Thyroid gland (tissue), 4 donors: ENCODE data around the gene TOM1L2. TPM values are rescaled to one million over a fixed set of nuclear protein-coding genes. Genes with fewer than 3 reads are reported as not detected.
"Not testable (repeated sequence)": the region's sequence is repeated elsewhere in the genome, so short reads cannot be mapped to it uniquely, and the experiment has no call there.

Source experiments
- DNase-seq, 2 donors: peaks; one replicate each; pipeline ENCODE4 v3.0.0-alpha.2; 2019
- H3K27ac ChIP-seq, 3 donors: fragments of 200-600 bp; sonication (generic); 1 replicate in 2 of 3; 2 replicates in 1 of 3; pipeline ENCODE4 v1.5.1; 2016 to 2019; ENCODE audit warnings: mild to moderate bottlenecking in 1 of 3, moderate library complexity in 1 of 3
- H3K27me3 ChIP-seq: fragments of 200-600 bp; sonication (generic); one replicate; pipeline ENCODE4 v1.5.1; 2019
- H3K36me3 ChIP-seq, 2 donors: fragments of 200-600 bp; sonication (generic); one replicate each; pipeline ENCODE4 v1.5.1; 2016 to 2019
- H3K4me1 ChIP-seq, 2 donors: fragments of 200-600 bp; sonication (generic); one replicate each; pipeline ENCODE4 v1.5.1; 2017 to 2019
- H3K4me3 ChIP-seq, 3 donors: fragments of 200-600 bp; sonication (generic); replicated peaks in 1 of 3; 1 replicate in 2 of 3; 2 replicates in 1 of 3; pipeline ENCODE4 v1.5.1; 2016; ENCODE audit warnings: mild to moderate bottlenecking in 1 of 3
- H3K9me3 ChIP-seq: fragments of 200-600 bp; sonication (generic); one replicate; pipeline ENCODE4 v1.5.1; 2017
- POLR2A ChIP-seq, 2 donors: fragments of 450-650 bp; IDR thresholded peaks; one replicate each; pipeline ENCODE4 v1.6.1; 2017; ENCODE audit warnings: antibody characterized with exemption in 2 of 2, mild to moderate bottlenecking in 2 of 2, moderate library complexity in 1 of 2
- WGBS, 2 donors: methylation state at CpG; one replicate each; pipeline ENCODE4 v1.1.5; 2017; 5-methylcytosine and 5-hydroxymethylcytosine counted together
- intact Hi-C: fragments of 100-400 bp; cut with DNase I; formaldehyde crosslinking; loops from one replicate; pipeline ENCODE4 v1.15.1; 2023
- total RNA-seq, 4 donors: library from RNA; depleted of rRNA; stranded (reverse); fragments of >200 nt; gene quantifications; one replicate each; pipeline ENCODE4 v1.2.3, GENCODE V29; 2016
- TF ChIP-seq, protein P1 (sequence below), 6 experiments: fragments of 200-600 bp in 3 of 6; fragments of 450-650 bp in 3 of 6; sonication (generic) in 3 of 6; IDR thresholded peaks; one replicate each; pipeline ENCODE4 v1.5.1; 2016 to 2019; ENCODE audit warnings: antibody characterized with exemption in 6 of 6, mild to moderate bottlenecking in 2 of 6, inconsistent platforms in 1 of 6, moderate library complexity in 1 of 6

Gene TOM1L2
- total RNA-seq, 4 donors from 2014 or later: 138 to 881 (median 257) TPM

DNA sequence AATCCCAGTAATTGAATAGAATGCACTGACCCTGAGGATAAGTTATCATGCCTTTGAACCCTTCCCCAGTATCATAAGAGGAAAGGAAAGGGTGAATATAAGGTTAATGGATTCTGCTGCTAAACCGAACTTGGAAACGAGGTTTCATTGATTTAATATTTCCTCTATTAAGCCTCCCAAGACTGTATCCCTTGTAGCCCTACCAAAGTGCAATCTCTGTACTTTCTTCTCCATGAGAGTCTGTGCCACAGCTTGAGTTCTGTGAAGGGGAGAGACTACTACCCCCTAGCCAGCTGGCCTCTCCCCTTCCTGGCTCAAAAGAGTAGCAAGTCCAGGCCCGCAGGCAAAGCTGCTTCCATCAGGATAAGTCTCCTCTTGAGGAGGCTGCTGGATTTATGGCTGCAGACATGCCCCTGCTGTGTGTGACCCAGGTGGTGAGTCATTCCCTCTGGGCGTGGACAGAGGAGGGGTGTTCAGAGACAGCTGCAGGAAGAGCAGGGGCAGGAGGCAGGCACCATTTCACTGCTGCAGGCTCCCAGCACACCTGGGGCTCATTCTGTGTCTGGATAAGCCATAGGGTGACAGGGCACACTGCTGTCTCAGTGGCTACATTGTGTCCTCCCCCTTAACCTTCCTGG lies 58.4 kb downstream of the TOM1L2 start:
- peak overlapping the region; percentile 41 to 72 (median 42) for H3K27ac ChIP-seq
- TF ChIP-seq, protein P1, sequence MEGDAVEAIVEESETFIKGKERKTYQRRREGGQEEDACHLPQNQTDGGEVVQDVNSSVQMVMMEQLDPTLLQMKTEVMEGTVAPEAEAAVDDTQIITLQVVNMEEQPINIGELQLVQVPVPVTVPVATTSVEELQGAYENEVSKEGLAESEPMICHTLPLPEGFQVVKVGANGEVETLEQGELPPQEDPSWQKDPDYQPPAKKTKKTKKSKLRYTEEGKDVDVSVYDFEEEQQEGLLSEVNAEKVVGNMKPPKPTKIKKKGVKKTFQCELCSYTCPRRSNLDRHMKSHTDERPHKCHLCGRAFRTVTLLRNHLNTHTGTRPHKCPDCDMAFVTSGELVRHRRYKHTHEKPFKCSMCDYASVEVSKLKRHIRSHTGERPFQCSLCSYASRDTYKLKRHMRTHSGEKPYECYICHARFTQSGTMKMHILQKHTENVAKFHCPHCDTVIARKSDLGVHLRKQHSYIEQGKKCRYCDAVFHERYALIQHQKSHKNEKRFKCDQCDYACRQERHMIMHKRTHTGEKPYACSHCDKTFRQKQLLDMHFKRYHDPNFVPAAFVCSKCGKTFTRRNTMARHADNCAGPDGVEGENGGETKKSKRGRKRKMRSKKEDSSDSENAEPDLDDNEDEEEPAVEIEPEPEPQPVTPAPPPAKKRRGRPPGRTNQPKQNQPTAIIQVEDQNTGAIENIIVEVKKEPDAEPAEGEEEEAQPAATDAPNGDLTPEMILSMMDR (IDR thresholded peaks at IDR 0.05): no peak
- no peak for TF ChIP-seq POLR2A (IDR thresholded peaks at IDR 0.05)
- peaks cover 32 to 37% of the 10 kb centered on the region in 2 donors for H3K4me1 ChIP-seq
- H3K9me3 ChIP-seq: no peaks in the 10 kb centered on the region
- no peaks in the 10 kb centered on the region for H3K27me3 ChIP-seq
- no peaks in the 10 kb centered on the region for H3K36me3 ChIP-seq
- WGBS, 2 donors: 11 to 21% methylated on average over 4 of the region's 4 CpGs
- intact Hi-C loops: loop anchor here (10.0 kb wide), 1 partner anchor 99 kb away; no protein-coding TSS in a partner anchor
- no peak overlapping the region for H3K4me3 ChIP-seq
- DNase-seq: peak; percentile 64 to 80

GRCh38 chr17:17912336-17912735 lies 59.9 kb downstream of the TOM1L2 start:
- not testable (repeated sequence) for H3K9me3 ChIP-seq, H3K4me3 ChIP-seq, DNase-seq, H3K27ac ChIP-seq, H3K27me3 ChIP-seq, H3K36me3 ChIP-seq
- intact Hi-C loops: loop anchor here (10.0 kb wide), 1 partner anchor 98 kb away; no protein-coding TSS in a partner anchor
- WGBS, 2 donors: 95 to 100% methylated on average over 4 to 5 of the region's 27 CpGs
- H3K4me1 ChIP-seq: peaks cover 29 to 37% of the 10 kb centered on the region in 2 donors

DNA sequence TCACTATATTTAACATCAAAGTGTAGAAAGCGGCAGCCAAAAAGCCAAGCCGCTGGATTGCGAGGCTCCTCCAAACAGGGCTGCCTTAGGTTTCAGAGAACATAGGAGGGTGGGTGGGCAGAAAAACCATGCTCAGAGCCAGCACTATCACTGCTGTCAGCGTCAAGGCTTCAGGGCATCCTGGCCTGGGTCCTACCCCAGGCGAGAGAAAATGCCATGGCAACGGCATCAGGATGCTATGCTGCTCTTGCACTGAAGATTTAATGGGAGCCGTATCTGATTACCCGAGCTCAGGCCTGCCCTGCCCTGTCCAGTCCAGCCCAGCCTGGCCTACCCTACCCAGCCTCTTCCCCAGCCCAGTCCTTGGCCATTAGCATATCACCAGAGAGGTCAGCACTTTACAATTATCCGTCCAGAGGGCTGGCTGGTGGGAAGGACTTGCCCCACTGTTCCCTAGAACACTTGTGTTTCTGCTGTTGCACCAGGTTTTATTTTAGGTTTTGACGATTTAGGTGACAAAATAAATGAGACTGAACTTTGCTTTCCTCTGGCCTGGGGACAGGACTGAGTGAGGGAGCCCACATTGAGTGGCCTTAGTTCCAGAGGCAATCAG lies 61.1 kb downstream of the TOM1L2 start:
- Histone ChIP-seq H3K9me3 (no peaks in the 10 kb centered on the region), H3K36me3 (no peaks in the 10 kb centered on the region), H3K4me1 (peaks cover 42 to 49% of the 10 kb centered on the region in 2 donors), H3K4me3 (no peak overlapping the region), H3K27ac (peak overlapping the region; percentile 53 to 74 (median 61)), H3K27me3 (no peaks in the 10 kb centered on the region)
- TF ChIP-seq POLR2A (IDR thresholded peaks at IDR 0.05): no peak
- TF ChIP-seq, protein P1 (IDR thresholded peaks at IDR 0.05): no peak
- WGBS, 2 donors: 73 to 79% methylated on average over 6 to 10 of the region's 10 CpGs
- no peak for DNase-seq
- intact Hi-C loops: loop anchor here (10.0 kb wide), 1 partner anchor 96 kb away; no protein-coding TSS in a partner anchor

DNA sequence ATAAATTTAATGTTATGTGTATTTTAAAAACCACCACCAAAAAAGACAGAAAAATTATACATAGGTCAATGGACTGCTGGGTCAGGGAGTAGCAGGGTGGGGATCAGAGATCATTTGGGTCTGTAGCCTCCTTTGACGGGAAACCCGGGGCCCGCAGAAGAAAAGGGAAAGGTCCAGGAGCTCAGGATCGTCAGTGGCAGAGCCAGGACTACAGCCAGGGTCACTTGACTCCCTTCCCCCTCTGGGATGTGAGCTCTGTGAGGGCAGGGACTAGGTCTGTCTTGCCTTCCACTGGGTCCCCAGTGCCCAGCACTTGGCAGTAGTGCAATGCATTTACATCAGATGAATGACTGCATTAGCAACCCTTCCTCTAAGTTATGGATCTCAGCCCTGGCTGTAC lies 62.1 kb downstream of the TOM1L2 start:
- Histone ChIP-seq H3K27me3 (no peaks in the 10 kb centered on the region), H3K27ac (peak overlapping the region; percentile 48 to 74 (median 53)), H3K9me3 (no peaks in the 10 kb centered on the region), H3K36me3 (no peaks in the 10 kb centered on the region), H3K4me1 (peaks cover 42 to 49% of the 10 kb centered on the region in 2 donors), H3K4me3 (no peak overlapping the region)
- intact Hi-C loops: loop anchor here (10.0 kb wide), 1 partner anchor 95 kb away; no protein-coding TSS in a partner anchor
- TF ChIP-seq POLR2A (IDR thresholded peaks at IDR 0.05): no peak
- TF ChIP-seq, protein P1 (IDR thresholded peaks at IDR 0.05): no peak
- no peak for DNase-seq
- 76% methylated on average over 4 of the region's 4 CpGs for WGBS, 2 donors

DNA sequence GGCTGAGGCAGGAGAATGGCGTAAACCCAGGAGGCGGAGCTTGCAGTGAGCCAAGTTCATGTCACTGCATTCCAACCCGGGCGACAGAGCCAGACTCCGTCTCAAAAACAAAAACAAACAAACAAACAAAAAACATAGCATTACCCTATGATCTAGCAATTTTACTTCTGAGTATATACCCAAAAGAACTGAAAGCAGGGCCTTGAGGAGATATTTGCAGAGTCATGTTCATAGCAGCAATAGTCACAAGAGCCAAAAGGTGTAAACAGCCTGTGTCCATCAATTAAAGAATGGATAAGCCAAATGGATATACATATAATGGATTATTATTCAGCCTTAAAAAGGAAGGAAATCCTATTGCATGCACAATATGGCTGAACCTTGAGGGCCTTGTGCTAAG lies 63.1 kb downstream of the TOM1L2 start:
- Histone ChIP-seq H3K4me3 (no peak overlapping the region), H3K9me3 (no peaks in the 10 kb centered on the region), H3K36me3 (no peaks in the 10 kb centered on the region), H3K27me3 (no peaks in the 10 kb centered on the region), H3K4me1 (peaks cover 38 to 45% of the 10 kb centered on the region in 2 donors), H3K27ac (peak overlapping the region in 1 of 3 donors; percentile 24)
- TF ChIP-seq, protein P1 (IDR thresholded peaks at IDR 0.05): no peak
- TF ChIP-seq POLR2A (IDR thresholded peaks at IDR 0.05): no peak
- intact Hi-C loops: loop anchor here (10.0 kb wide), 1 partner anchor 66 kb away; the partner anchor contains the start of genes DRC3 and TOM1L2
- WGBS, 2 donors: 96% methylated on average over 5 of the region's 5 CpGs
- DNase-seq: no peak
